Measurements from ENCODE around the gene MYO5A. TPM values are rescaled to one million over a fixed set of nuclear protein-coding genes. Genes with fewer than 3 reads are reported as not detected.

Gene MYO5A
- total RNA-seq, 1 experiment from 2014 or later, result 21.8 TPM

DNA sequence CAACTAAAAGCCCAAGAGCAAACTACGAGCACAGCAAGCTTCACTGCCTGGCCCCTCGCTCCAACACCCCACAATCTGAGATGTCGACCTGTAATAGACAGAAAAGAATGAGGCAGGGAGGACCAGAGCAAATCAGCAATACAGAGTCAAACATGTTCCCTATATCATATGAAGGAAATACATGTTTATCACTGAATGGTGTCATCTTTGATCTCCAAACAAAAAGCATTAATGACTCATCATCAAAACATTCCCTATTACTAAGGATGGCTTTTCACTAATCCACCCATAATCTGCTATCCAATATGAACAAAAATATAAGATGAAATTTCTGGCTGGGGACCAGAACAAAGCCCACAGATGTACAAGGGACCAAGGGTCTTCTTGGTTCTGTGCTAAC, 34.7 kb downstream of the MYO5A start:
- Mint-ChIP-seq H3K36me3 (ENCODE audit: insufficient read depth in 1 of 3, low read depth in 3 of 3) (no peaks in the 10 kb centered on the region), H3K9me3 (no peaks in the 10 kb centered on the region), H3K4me1 (no peaks in the 10 kb centered on the region), H3K27me3 (ENCODE audit: low read depth) (no peaks in the 10 kb centered on the region), H3K4me3 (no peak overlapping the region), H3K27ac (no peak overlapping the region)
- H2BK120ac ChIP-seq (ENCODE audit: low read depth, low read length, poor library complexity, severe bottlenecking), result no peak overlapping the region
- H3K79me1 ChIP-seq (ENCODE audit: insufficient read depth, low read depth, low read length, poor library complexity, severe bottlenecking), result peaks cover 6% of the 10 kb centered on the region
- H2BK12ac ChIP-seq (ENCODE audit: insufficient read length, low read depth, low read length), result no peak overlapping the region
- no peak overlapping the region for H4K5ac ChIP-seq (ENCODE audit: insufficient read length, low read depth, low read length)
- no peaks in the 10 kb centered on the region for H3K27me3 ChIP-seq (ENCODE audit: insufficient read depth, low read length)
- no peak overlapping the region for H2AK5ac ChIP-seq (ENCODE audit: insufficient read length, low read length)
- H3K56ac ChIP-seq (ENCODE audit: insufficient read length, low read depth, low read length), result no peak overlapping the region
- H3K79me2 ChIP-seq (ENCODE audit: insufficient read depth, low read length), result no peaks in the 10 kb centered on the region; the same call in 1 of the 2 replicates
- no CpG with 5 or more reads among the region's 3 CpGs for WGBS (ENCODE audit: extremely low coverage, insufficient read length, low lambda C conversion rate)
- no peak overlapping the region for H2AFZ ChIP-seq (ENCODE audit: low read length)
- H2BK15ac ChIP-seq (ENCODE audit: low read depth, low read length), result no peak overlapping the region
- no peak overlapping the region for H2BK20ac ChIP-seq (ENCODE audit: low read depth, low read length, poor library complexity, severe bottlenecking)
- H4K20me1 ChIP-seq (ENCODE audit: control insufficient read depth, insufficient read depth, insufficient read length), result no peaks in the 10 kb centered on the region
- no peaks in the 10 kb centered on the region for H3K9me3 ChIP-seq (ENCODE audit: control insufficient read depth, low read depth, low read length)
- no peak overlapping the region for H2BK5ac ChIP-seq (ENCODE audit: insufficient read length, low read length)
- no peak overlapping the region for H3T11ph ChIP-seq (ENCODE audit: low read length)
- no peak overlapping the region for H3K9ac ChIP-seq (ENCODE audit: extremely low read depth, insufficient read length, low read length)
- H3K23me2 ChIP-seq (ENCODE audit: insufficient read length, low read depth, low read length, poor library complexity, severe bottlenecking), result no peaks in the 10 kb centered on the region
- no peak for DNase-seq
- no peak overlapping the region for H4K91ac ChIP-seq (ENCODE audit: insufficient read length, low read depth, low read length)
- H4K8ac ChIP-seq (replicated peaks; ENCODE audit: insufficient read length, low read depth, low read length), result no peak overlapping the region
- H3K4me1 ChIP-seq (ENCODE audit: insufficient read depth, low read length), result no peaks in the 10 kb centered on the region
- H3K4me2 ChIP-seq (ENCODE audit: insufficient read depth, insufficient read length, low read length), result no peak overlapping the region
- no peak overlapping the region for H3K18ac ChIP-seq (ENCODE audit: insufficient read length, low read depth, low read length)
- TF ChIP-seq, protein P1, sequence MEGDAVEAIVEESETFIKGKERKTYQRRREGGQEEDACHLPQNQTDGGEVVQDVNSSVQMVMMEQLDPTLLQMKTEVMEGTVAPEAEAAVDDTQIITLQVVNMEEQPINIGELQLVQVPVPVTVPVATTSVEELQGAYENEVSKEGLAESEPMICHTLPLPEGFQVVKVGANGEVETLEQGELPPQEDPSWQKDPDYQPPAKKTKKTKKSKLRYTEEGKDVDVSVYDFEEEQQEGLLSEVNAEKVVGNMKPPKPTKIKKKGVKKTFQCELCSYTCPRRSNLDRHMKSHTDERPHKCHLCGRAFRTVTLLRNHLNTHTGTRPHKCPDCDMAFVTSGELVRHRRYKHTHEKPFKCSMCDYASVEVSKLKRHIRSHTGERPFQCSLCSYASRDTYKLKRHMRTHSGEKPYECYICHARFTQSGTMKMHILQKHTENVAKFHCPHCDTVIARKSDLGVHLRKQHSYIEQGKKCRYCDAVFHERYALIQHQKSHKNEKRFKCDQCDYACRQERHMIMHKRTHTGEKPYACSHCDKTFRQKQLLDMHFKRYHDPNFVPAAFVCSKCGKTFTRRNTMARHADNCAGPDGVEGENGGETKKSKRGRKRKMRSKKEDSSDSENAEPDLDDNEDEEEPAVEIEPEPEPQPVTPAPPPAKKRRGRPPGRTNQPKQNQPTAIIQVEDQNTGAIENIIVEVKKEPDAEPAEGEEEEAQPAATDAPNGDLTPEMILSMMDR (conservative IDR thresholded peaks at IDR 0.05), result no peak
- no peak overlapping the region for H3K23ac ChIP-seq (ENCODE audit: insufficient read length, low read depth, low read length)
- H3K27ac ChIP-seq (ENCODE audit: insufficient read length, low read depth, low read length), result no peak overlapping the region
- no peak overlapping the region for H3K4ac ChIP-seq (ENCODE audit: low read depth, low read length)
- H3K14ac ChIP-seq (ENCODE audit: insufficient read depth, low read length), result no peak overlapping the region
